ENCODE data around the gene NCR2. TPM values are rescaled to one million over a fixed set of nuclear protein-coding genes. Genes with fewer than 3 reads are reported as not detected.

The NCR2 gene
- total and polyA plus RNA-seq, 2 of the 13 experiments (the other 11 are each of a cell fraction or from before 2014, with no cell fraction given) = not detected

DNA sequence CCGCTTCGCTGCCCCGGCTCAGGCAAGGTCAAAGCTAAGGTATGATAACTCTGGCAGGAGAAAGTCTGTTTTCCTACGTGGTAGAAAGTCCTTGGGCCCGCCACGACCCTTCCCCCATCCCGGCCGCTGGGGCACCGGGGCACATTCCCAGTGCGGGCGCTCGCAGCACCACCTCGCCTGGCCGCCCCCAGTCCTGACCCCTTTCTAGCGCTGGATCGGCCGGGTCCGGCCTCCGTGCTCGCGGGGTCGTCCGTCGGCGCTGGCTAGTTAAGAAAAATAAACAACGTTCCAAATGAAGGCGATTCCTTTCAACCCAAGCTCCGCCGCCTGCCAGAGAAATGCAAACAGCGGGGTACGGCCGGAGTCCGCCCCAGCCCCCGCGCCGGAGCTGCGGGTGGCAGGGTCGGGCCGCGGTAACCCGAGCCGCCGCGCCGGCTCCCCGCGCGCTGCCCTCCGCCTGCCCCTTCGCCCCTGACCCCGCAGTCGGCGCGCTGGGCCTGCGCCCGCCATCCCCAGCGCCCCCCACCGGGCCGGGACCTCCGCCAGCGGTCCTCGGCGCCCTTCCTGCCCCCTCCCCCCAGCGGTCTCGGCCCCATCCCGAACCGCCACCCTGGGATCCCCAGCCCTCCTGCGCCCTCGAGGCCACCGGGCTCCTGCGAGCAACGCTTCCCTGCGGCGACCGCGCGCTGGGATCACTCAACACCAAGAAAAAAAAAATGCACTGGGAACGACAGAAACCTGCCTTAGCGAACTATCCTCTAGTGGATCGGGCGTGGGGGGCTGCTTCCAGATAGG is 37.6 kb downstream of the NCR2 start (continued):
- TF ChIP-seq ZBTB8A (CRISPR knock-in tag; IDR thresholded peaks at IDR 0.05; ENCODE audit: borderline replicate concordance, low read depth) (no peak), KLF13 (CRISPR knock-in tag; IDR thresholded peaks at IDR 0.05) (no peak), GATA4 (IDR thresholded peaks at IDR 0.05; ENCODE audit: borderline replicate concordance, low read depth) (no peak), HES4 (CRISPR knock-in tag; IDR thresholded peaks at IDR 0.05; ENCODE audit: borderline replicate concordance) (no peak), RARG (CRISPR knock-in tag; IDR thresholded peaks at IDR 0.05; ENCODE audit: low read depth) (no peak), ZBTB10 (CRISPR knock-in tag; IDR thresholded peaks at IDR 0.05; ENCODE audit: borderline replicate concordance) (0 out of 2 replicates have a peak, but pooled peaks have one; percentile 72), ZNF619 (CRISPR knock-in tag; IDR thresholded peaks at IDR 0.05) (no peak), MAF1 (CRISPR knock-in tag; IDR thresholded peaks at IDR 0.05; ENCODE audit: borderline replicate concordance) (no peak), ZNF337 (CRISPR knock-in tag; IDR thresholded peaks at IDR 0.05; ENCODE audit: borderline replicate concordance, low read depth) (no peak), NCOA5 (CRISPR knock-in tag; IDR thresholded peaks at IDR 0.05) (no peak), ZNF672 (CRISPR knock-in tag; IDR thresholded peaks at IDR 0.05) (0 out of 2 replicates have a peak, but pooled peaks have one; percentile 19), ZSCAN31 (CRISPR knock-in tag; IDR thresholded peaks at IDR 0.05; ENCODE audit: low read depth) (no peak), KLF6 (CRISPR knock-in tag; IDR thresholded peaks at IDR 0.05) (0 out of 2 replicates have a peak, but pooled peaks have one; percentile 35), ZNF777 (CRISPR knock-in tag; IDR thresholded peaks at IDR 0.05) (peak; percentile 80), ATF7-NPFF (CRISPR knock-in tag; IDR thresholded peaks at IDR 0.05; ENCODE audit: low read depth) (no peak), SAP130 (CRISPR knock-in tag; IDR thresholded peaks at IDR 0.05; ENCODE audit: low read depth) (0 out of 2 replicates have a peak, but pooled peaks have one; percentile 29), ZNF317 (CRISPR knock-in tag; IDR thresholded peaks at IDR 0.05) (0 out of 2 replicates have a peak, but pooled peaks have one; percentile 40), MLXIP (CRISPR knock-in tag; IDR thresholded peaks at IDR 0.05; ENCODE audit: borderline replicate concordance) (no peak), XBP1 (CRISPR knock-in tag; IDR thresholded peaks at IDR 0.05) (no peak), MTA3 (CRISPR knock-in tag; IDR thresholded peaks at IDR 0.05) (no peak)
- TF ChIP-seq, protein P1, sequence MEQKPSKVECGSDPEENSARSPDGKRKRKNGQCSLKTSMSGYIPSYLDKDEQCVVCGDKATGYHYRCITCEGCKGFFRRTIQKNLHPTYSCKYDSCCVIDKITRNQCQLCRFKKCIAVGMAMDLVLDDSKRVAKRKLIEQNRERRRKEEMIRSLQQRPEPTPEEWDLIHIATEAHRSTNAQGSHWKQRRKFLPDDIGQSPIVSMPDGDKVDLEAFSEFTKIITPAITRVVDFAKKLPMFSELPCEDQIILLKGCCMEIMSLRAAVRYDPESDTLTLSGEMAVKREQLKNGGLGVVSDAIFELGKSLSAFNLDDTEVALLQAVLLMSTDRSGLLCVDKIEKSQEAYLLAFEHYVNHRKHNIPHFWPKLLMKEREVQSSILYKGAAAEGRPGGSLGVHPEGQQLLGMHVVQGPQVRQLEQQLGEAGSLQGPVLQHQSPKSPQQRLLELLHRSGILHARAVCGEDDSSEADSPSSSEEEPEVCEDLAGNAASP (CRISPR knock-in tag; IDR thresholded peaks at IDR 0.05; ENCODE audit: borderline replicate concordance) = no peak
- TF ChIP-seq, protein P2, sequence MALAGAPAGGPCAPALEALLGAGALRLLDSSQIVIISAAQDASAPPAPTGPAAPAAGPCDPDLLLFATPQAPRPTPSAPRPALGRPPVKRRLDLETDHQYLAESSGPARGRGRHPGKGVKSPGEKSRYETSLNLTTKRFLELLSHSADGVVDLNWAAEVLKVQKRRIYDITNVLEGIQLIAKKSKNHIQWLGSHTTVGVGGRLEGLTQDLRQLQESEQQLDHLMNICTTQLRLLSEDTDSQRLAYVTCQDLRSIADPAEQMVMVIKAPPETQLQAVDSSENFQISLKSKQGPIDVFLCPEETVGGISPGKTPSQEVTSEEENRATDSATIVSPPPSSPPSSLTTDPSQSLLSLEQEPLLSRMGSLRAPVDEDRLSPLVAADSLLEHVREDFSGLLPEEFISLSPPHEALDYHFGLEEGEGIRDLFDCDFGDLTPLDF (CRISPR knock-in tag; IDR thresholded peaks at IDR 0.05) = peak; percentile 36; the same call in 1 of the 2 replicates

All from HepG2 (cell line).